HepG2 (cell line): Measurements from ENCODE around the gene AQP9. TPM values are rescaled to one million over a fixed set of nuclear protein-coding genes. Genes with fewer than 3 reads are reported as not detected.

Experiments
- ATAC-seq: fragments of 200-7000 bp; cut with Tn5 transposase; 3 replicates; pipeline ENCODE4 v1.9.1; 2020; ENCODE audit warnings: mild to moderate bottlenecking, moderate library complexity
- BruUV-seq: library from RNA; stranded (reverse); fragments of 400-500 nt; replicated peaks from 2 replicates; lab custom pipeline; 2021; lab: Mats Ljungman, UMichigan
- CTCF ChIA-PET: fragments of 300-600 bp; formaldehyde crosslinking; extraction: SDS; loops from one replicate; lab custom pipeline; 2021; ENCODE audit warnings: low total read pairs, inconsistent platforms, low intra/inter-chr PET ratio; lab: Yijun Ruan, JAX
- POLR2A ChIA-PET: fragments of 350-600 bp; sonication (Branson Sonifier 250); formaldehyde crosslinking; loops from one replicate; lab custom pipeline; 2020; ENCODE audit warnings: antibody characterized with exemption, inconsistent platforms; lab: Yijun Ruan, JAX
- DNase-seq: peaks from one replicate; pipeline ENCODE4 v3.0.0-alpha.2; 2015; ENCODE audit warnings: low spot score
- FAIRE-seq: peaks from 3 replicates; lab custom pipeline; 2011; peaks lifted over from hg19 to GRCh38; lab: Jason Lieb, UNC
- H2AFZ ChIP-seq: one replicate; pipeline ENCODE4 v1.6.1; 2011; ENCODE audit warnings: low read length, inconsistent platforms
- H3K27ac ChIP-seq: fragments of 300-600 bp; 3 replicates; pipeline ENCODE4 v1.8.0; 2011; ENCODE audit warnings: mixed run types, mild to moderate bottlenecking, mixed read lengths, low read length, inconsistent platforms; ENCODE audit not compliant: insufficient read depth; ENCODE audit errors: extremely low read length
- H3K27me3 ChIP-seq, 2 experiments: fragments of 200-600 bp in 1 of 2; 2 replicates in 1 of 2; 3 replicates in 1 of 2; pipeline versions ENCODE4 v1.6.0 to v1.8.0; 2011; ENCODE audit warnings: low read length in 2 of 2, mild to moderate bottlenecking in 2 of 2, moderate library complexity in 2 of 2, inconsistent platforms in 1 of 2; ENCODE audit not compliant: insufficient read depth in 2 of 2, control insufficient read depth in 1 of 2
- H3K36me3 ChIP-seq, 2 experiments: fragments of 200-600 bp in 1 of 2; replicated peaks in 1 of 2; 2 replicates in 1 of 2; 3 replicates in 1 of 2; pipeline versions ENCODE4 v1.5.1 to v1.8.0; 2011; ENCODE audit warnings: low read length in 2 of 2, inconsistent platforms in 1 of 2; ENCODE audit not compliant: insufficient read depth in 2 of 2, control insufficient read depth in 1 of 2
- H3K4me1 ChIP-seq: 2 replicates; pipeline ENCODE4 v1.5.1; 2012; ENCODE audit warnings: low read length, inconsistent platforms; ENCODE audit not compliant: insufficient read depth
- H3K4me2 ChIP-seq: 2 replicates; pipeline ENCODE4 v1.6.0; 2011; ENCODE audit warnings: low read depth, low read length, inconsistent platforms
- H3K4me3 ChIP-seq, 3 experiments: fragments of 200-600 bp in 1 of 3; sonication (generic), shearing (Covaris generic) in 1 of 3; replicated peaks in 1 of 3; 2 replicates each; pipeline ENCODE4 v1.5.1; 2011 to 2016; ENCODE audit warnings: low read length in 3 of 3, inconsistent platforms in 2 of 3, low read depth in 2 of 3, mild to moderate bottlenecking in 2 of 3, control low read depth in 1 of 3, mixed read lengths in 1 of 3; ENCODE audit not compliant: insufficient read depth in 1 of 3
- H3K79me2 ChIP-seq: one replicate; pipeline ENCODE4 v1.6.1; 2011; ENCODE audit warnings: low read length, inconsistent platforms; ENCODE audit not compliant: insufficient read depth
- H3K9ac ChIP-seq: 2 replicates; pipeline ENCODE4 v1.6.0; 2011; ENCODE audit warnings: mild to moderate bottlenecking, low read depth, low read length, inconsistent platforms; ENCODE audit not compliant: insufficient read depth
- H3K9me3 ChIP-seq: 2 replicates; pipeline ENCODE4 v1.5.1; 2012; ENCODE audit warnings: mild to moderate bottlenecking, low read length
- H4K20me1 ChIP-seq: 2 replicates; pipeline ENCODE4 v1.6.0; 2011; ENCODE audit warnings: inconsistent platforms, mild to moderate bottlenecking, low read length, moderate library complexity; ENCODE audit not compliant: insufficient read depth
- AKAP8 ChIP-seq: sonication (generic); formaldehyde crosslinking; IDR thresholded peaks from 2 replicates; pipeline ENCODE4 v1.5.1; 2020; ENCODE audit warnings: mild to moderate bottlenecking, missing genetic modification reagents
- ATF7 ChIP-seq, 2 experiments: fragments of 450-650 bp in 1 of 2; sonication (generic) in 1 of 2; formaldehyde crosslinking in 1 of 2; IDR thresholded peaks; 2 replicates each; pipeline versions ENCODE4 v1.4.0 to v1.6.1; 2016 to 2020; ENCODE audit warnings: antibody characterized with exemption in 1 of 2, mild to moderate bottlenecking in 1 of 2, missing genetic modification reagents in 1 of 2
- CEBPB ChIP-seq: IDR thresholded peaks from 2 replicates; pipeline ENCODE4 v1.6.1; 2011; ENCODE audit warnings: low read depth, low read length, improper control_type of control experiment, borderline replicate concordance
- HDAC6 ChIP-seq: fragments of 200-600 bp; sonication (generic); IDR thresholded peaks from 2 replicates; pipeline ENCODE4 v1.7.0; 2017; ENCODE audit warnings: mild to moderate bottlenecking, antibody characterized with exemption, low read length, low read depth
- ISX ChIP-seq: sonication (generic); formaldehyde crosslinking; conservative IDR thresholded peaks from 2 replicates; pipeline ENCODE4 v1.5.0; 2020; ENCODE audit warnings: missing genetic modification reagents
- SAP130 ChIP-seq: IDR thresholded peaks from 2 replicates; pipeline ENCODE4 v1.6.1; 2016; ENCODE audit warnings: low read depth
- TCF7 ChIP-seq: sonication (generic); IDR thresholded peaks from 2 replicates; pipeline ENCODE4 v1.6.1; 2016; ENCODE audit warnings: antibody characterized with exemption, low read depth
- ZKSCAN8 ChIP-seq: IDR thresholded peaks from 2 replicates; pipeline ENCODE4 v1.6.1; 2016; ENCODE audit warnings: borderline replicate concordance, missing genetic modification reagents, missing compliant biosample characterization
- ZNF367 ChIP-seq: sonication (generic); formaldehyde crosslinking; IDR thresholded peaks from 2 replicates; pipeline ENCODE4 v1.4.0; 2020; ENCODE audit warnings: missing genetic modification reagents, borderline replicate concordance
- ZNF615 ChIP-seq: sonication (generic); formaldehyde crosslinking; IDR thresholded peaks from 2 replicates; pipeline ENCODE4 v1.5.0; 2020; ENCODE audit warnings: mild to moderate bottlenecking, missing genetic modification reagents, borderline replicate concordance
- ZNF737 ChIP-seq: sonication (generic); formaldehyde crosslinking; IDR thresholded peaks from 2 replicates; pipeline ENCODE4 v1.5.0; 2020; ENCODE audit warnings: missing genetic modification reagents, mild to moderate bottlenecking, borderline replicate concordance
- ZNF878 ChIP-seq: sonication (generic); formaldehyde crosslinking; IDR thresholded peaks from 2 replicates; pipeline ENCODE4 v1.8.1; 2023; ENCODE audit warnings: mild to moderate bottlenecking, missing genetic modification reagents, moderate library complexity
- WGBS: methylation state at CpG from one replicate; pipeline ENCODE4 v1.1.6; 2017; ENCODE audit warnings: low lambda C conversion rate; 5-methylcytosine and 5-hydroxymethylcytosine counted together
- in situ Hi-C: cut with HindIII; loops from 2 replicates; pipeline ENCODE4 v1.10.0; 2017; ENCODE audit warnings: low pct_unique_long_range_greater_than_20kb; ENCODE audit not compliant: extremely low pct_ligation_motif_present
- intact Hi-C: fragments of 100-400 bp; cut with micrococcal nuclease; formaldehyde crosslinking; loops from one replicate; pipeline ENCODE4 v1.10.0; 2022; ENCODE audit not compliant: unreplicated experiment
- polyA plus RNA-seq, 8 experiments: library from polyadenylated mRNA; depleted of rRNA in 3 of 8; stranded (reverse) in 7 of 8; unstranded in 1 of 8; fragments of >200 nt; fragmentation: Illumina TruSeq in 4 of 8; extraction: Trizol in 4 of 8; gene quantifications; 2 replicates each; pipeline versions ENCODE4 v1.2.1 to v1.2.3, GENCODE V29; 2011 to 2016; ENCODE audit warnings: low read depth in 4 of 8, missing spikeins in 1 of 8, mixed read lengths in 1 of 8; ENCODE audit not compliant: insufficient read depth in 1 of 8
- total RNA-seq, 5 experiments: library from RNA; depleted of rRNA; stranded (reverse); fragments of >200 nt; fragmentation: Illumina TruSeq; extraction: Trizol; gene quantifications; 2 replicates each; pipeline ENCODE4 v1.2.3, GENCODE V29; 2016; ENCODE audit warnings: low read depth in 1 of 5
- TF ChIP-seq, protein P1 (sequence below): sonication (generic); formaldehyde crosslinking; IDR thresholded peaks from 2 replicates; pipeline ENCODE4 v1.9.0; 2021; ENCODE audit warnings: missing genetic modification reagents, mild to moderate bottlenecking, borderline replicate concordance
- TF ChIP-seq, protein P2 (sequence below): sonication (generic); formaldehyde crosslinking; IDR thresholded peaks from 2 replicates; pipeline ENCODE4 v1.4.0; 2020; ENCODE audit warnings: missing genetic modification reagents, mild to moderate bottlenecking, borderline replicate concordance

Gene AQP9
- total and polyA plus RNA-seq, 2 of the 13 experiments (the other 11 are each of a cell fraction or from before 2014, with no cell fraction given) = not detected

DNA sequence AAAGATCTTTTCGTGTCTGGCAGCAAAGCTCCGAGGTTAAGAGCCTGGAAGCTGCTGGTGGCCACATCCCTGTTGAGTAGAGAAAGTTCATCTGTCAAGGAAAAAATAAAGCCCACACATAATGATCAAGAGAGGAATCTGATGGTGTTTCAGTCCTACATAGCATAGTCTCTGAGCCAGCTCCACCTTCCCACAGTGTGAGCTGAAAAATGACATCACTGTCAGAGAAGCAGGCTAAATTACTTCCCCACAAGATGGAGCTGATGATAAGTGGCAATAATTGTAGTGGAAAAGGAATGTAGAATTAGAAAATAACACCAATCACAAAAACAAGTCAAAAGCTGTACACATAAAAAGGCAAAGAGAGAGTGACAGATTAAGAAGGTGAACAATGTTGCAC, 84.5 kb downstream of the AQP9 start:
- TF ChIP-seq TCF7 (no peak), ZKSCAN8 (CRISPR knock-in tag) (no peak), ZNF367 (CRISPR knock-in tag) (no peak), HDAC6 (no peak), ATF7 (IDR thresholded peaks at IDR 0.05) (0 out of 2 replicates have a peak, but pooled peaks have one; percentile 16), ATF7 (CRISPR knock-in tag; IDR thresholded peaks at IDR 0.05) (no peak)
- TF ChIP-seq, protein P1, sequence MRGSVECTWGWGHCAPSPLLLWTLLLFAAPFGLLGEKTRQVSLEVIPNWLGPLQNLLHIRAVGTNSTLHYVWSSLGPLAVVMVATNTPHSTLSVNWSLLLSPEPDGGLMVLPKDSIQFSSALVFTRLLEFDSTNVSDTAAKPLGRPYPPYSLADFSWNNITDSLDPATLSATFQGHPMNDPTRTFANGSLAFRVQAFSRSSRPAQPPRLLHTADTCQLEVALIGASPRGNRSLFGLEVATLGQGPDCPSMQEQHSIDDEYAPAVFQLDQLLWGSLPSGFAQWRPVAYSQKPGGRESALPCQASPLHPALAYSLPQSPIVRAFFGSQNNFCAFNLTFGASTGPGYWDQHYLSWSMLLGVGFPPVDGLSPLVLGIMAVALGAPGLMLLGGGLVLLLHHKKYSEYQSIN = no peak
- ChIA-PET CTCF (no interaction called here), POLR2A (no interaction called here)
- no peak overlapping the region for H3K9ac ChIP-seq
- no peak for DNase-seq
- FAIRE-seq = no peak
- no peak for ATAC-seq
- intact Hi-C loops (no loop called here), in situ Hi-C loops (loop anchor here (10.0 kb wide), 1 partner anchor 532 kb away; no protein-coding TSS in a partner anchor)
- H3K9me3 ChIP-seq = no peaks in the 10 kb centered on the region
- 74% methylated on average over 2 of the region's 2 CpGs for WGBS
- no peaks in the 10 kb centered on the region for H3K4me1 ChIP-seq
- BruUV-seq = no TSS peak
- H3K4me2 ChIP-seq = no peak overlapping the region
- H2AFZ ChIP-seq = no peak overlapping the region
- H3K27ac ChIP-seq = no peak overlapping the region
- no peaks in the 10 kb centered on the region for H4K20me1 ChIP-seq
- H3K27me3 ChIP-seq = no peaks in the 10 kb centered on the region
- H3K79me2 ChIP-seq = no peaks in the 10 kb centered on the region
- no peaks in the 10 kb centered on the region for H3K36me3 ChIP-seq
- H3K4me3 ChIP-seq = no peak overlapping the region

DNA sequence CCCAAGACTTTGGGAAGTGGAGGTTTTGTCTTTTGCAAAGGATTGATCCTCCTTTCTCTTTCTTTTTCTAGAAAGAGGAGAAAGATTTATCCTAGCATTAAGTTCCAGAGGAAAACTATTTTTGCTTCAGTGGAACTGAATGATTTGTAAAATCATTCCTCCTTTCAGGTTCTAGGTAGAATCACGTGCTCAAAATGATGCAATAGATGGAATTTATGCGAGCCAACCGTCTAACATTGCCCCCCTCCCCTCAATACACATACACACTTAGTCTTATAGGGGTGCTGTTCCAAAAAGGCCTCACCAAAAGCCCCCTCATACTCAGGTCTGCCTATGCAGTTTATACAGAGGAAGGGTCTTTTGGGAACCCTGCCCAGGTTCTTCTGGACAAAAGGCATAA, 85.3 kb downstream of the AQP9 start:
- no peaks in the 10 kb centered on the region for H4K20me1 ChIP-seq
- no peak for ATAC-seq
- no peak for FAIRE-seq
- POLR2A ChIA-PET = no interaction called here
- no peaks in the 10 kb centered on the region for H3K27me3 ChIP-seq
- H2AFZ ChIP-seq = no peak overlapping the region
- intact Hi-C loops (no loop called here), in situ Hi-C loops (loop anchor here (10.0 kb wide), 1 partner anchor 531 kb away; no protein-coding TSS in a partner anchor)
- H3K36me3 ChIP-seq = no peaks in the 10 kb centered on the region
- BruUV-seq = no TSS peak
- H3K79me2 ChIP-seq = no peaks in the 10 kb centered on the region
- peaks cover 2% of the 10 kb centered on the region; the same call in 1 of the 2 replicates for H3K4me1 ChIP-seq
- H3K9me3 ChIP-seq = no peaks in the 10 kb centered on the region
- WGBS = 31% methylated on average over 3 of the region's 3 CpGs
- H3K27ac ChIP-seq = no peak overlapping the region
- TF ChIP-seq, protein P2, sequence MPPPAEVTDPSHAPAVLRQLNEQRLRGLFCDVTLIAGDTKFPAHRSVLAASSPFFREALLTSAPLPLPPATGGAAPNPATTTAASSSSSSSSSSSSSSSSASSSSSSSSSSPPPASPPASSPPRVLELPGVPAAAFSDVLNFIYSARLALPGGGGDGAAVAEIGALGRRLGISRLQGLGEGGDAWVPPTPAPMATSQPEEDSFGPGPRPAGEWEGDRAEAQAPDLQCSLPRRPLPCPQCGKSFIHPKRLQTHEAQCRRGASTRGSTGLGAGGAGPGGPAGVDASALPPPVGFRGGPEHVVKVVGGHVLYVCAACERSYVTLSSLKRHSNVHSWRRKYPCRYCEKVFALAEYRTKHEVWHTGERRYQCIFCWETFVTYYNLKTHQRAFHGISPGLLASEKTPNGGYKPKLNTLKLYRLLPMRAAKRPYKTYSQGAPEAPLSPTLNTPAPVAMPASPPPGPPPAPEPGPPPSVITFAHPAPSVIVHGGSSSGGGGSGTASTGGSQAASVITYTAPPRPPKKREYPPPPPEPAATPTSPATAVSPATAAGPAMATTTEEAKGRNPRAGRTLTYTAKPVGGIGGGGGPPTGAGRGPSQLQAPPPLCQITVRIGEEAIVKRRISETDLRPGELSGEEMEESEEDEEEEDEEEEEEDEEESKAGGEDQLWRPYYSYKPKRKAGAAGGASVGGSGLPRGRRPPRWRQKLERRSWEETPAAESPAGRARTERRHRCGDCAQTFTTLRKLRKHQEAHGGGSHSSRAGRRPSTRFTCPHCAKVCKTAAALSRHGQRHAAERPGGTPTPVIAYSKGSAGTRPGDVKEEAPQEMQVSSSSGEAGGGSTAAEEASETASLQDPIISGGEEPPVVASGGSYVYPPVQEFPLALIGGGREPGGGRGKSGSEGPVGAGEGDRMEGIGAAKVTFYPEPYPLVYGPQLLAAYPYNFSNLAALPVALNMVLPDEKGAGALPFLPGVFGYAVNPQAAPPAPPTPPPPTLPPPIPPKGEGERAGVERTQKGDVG (CRISPR knock-in tag) = no peak
- TF ChIP-seq ZNF615 (CRISPR knock-in tag) (no peak), SAP130 (no peak), ZNF878 (CRISPR knock-in tag) (no peak), ZNF737 (CRISPR knock-in tag) (no peak), CEBPB (0 out of 2 replicates have a peak, but pooled peaks have one; percentile 33), AKAP8 (no peak), ISX (no peak)
- CTCF ChIA-PET = no interaction called here
- no peak overlapping the region for H3K4me3 ChIP-seq
- no peak overlapping the region for H3K4me2 ChIP-seq
- no peak overlapping the region for H3K9ac ChIP-seq
- DNase-seq = no peak
